OCI-LY7 (cell line): ENCODE results near the gene DNAJC8. TPM values are rescaled to one million over a fixed set of nuclear protein-coding genes. Genes with fewer than 3 reads are reported as not detected.

Experiments used
- BruUV-seq: library from RNA; stranded (reverse); fragments of 400-500 nt; replicated peaks from 2 replicates; lab custom pipeline; 2021; lab: Mats Ljungman, UMichigan
- CTCF ChIA-PET: fragments of 300-600 bp; sonication (Branson Sonifier 250); formaldehyde crosslinking; loops from one replicate; lab custom pipeline; 2022; ENCODE audit warnings: antibody characterized with exemption; ENCODE audit not compliant: unreplicated experiment; lab: Charles Lee
- POLR2A ChIA-PET: fragments of 300-600 bp; sonication (Branson Sonifier 250); formaldehyde crosslinking; loops from one replicate; lab custom pipeline; 2022; ENCODE audit warnings: antibody characterized with exemption; lab: Charles Lee
- DNase-seq: peaks from one replicate; pipeline ENCODE4 v3.0.0-alpha.2; 2015; ENCODE audit warnings: low spot score
- H2AFZ ChIP-seq: fragments of 200-600 bp; sonication (generic), shearing (Covaris generic); 2 replicates; pipeline ENCODE4 v1.6.1; 2014; ENCODE audit warnings: mild to moderate bottlenecking, antibody characterized with exemption, low read length, moderate library complexity
- H3K27ac ChIP-seq: fragments of 200-600 bp; sonication (generic); 2 replicates; pipeline ENCODE4 v1.5.1; 2014; ENCODE audit warnings: mixed run types, low read depth, mild to moderate bottlenecking, moderate library complexity, low read length, inconsistent platforms; ENCODE audit not compliant: poor library complexity, severe bottlenecking
- H3K36me3 ChIP-seq: fragments of 200-600 bp; sonication (generic); 2 replicates; pipeline ENCODE4 v1.6.1; 2014; ENCODE audit warnings: mild to moderate bottlenecking, antibody characterized with exemption, low read length, moderate library complexity, mixed read lengths; ENCODE audit not compliant: insufficient read depth
- H3K4me1 ChIP-seq: fragments of 200-600 bp; sonication (generic); 2 replicates; pipeline ENCODE4 v1.5.1; 2014; ENCODE audit warnings: mild to moderate bottlenecking, low read length; ENCODE audit not compliant: insufficient read depth, poor library complexity, severe bottlenecking
- H3K4me2 ChIP-seq: fragments of 200-600 bp; sonication (generic); 2 replicates; pipeline ENCODE4 v1.6.1; 2014; ENCODE audit warnings: mild to moderate bottlenecking, low read length
- H3K4me3 ChIP-seq: fragments of 200-600 bp; sonication (generic); 2 replicates; pipeline ENCODE4 v1.5.1; 2014; ENCODE audit warnings: mild to moderate bottlenecking, low read depth, low read length; ENCODE audit not compliant: poor library complexity, severe bottlenecking
- H3K79me2 ChIP-seq: fragments of 200-600 bp; sonication (generic); 2 replicates; pipeline ENCODE4 v1.6.1; 2016; ENCODE audit warnings: low read depth, mild to moderate bottlenecking, low read length, moderate library complexity, mixed read lengths; ENCODE audit not compliant: insufficient read depth
- H3K9me2 ChIP-seq: fragments of 200-600 bp; sonication (generic); 2 replicates; pipeline ENCODE4 v1.6.1; 2016; ENCODE audit warnings: mild to moderate bottlenecking, low read length, mixed read lengths; ENCODE audit not compliant: insufficient read depth
- H3K9me3 ChIP-seq: fragments of 200-600 bp; sonication (generic); 2 replicates; pipeline ENCODE4 v1.6.1; 2014; ENCODE audit warnings: mild to moderate bottlenecking, mixed run types, low read length, mixed read lengths
- H4K20me1 ChIP-seq: fragments of 200-600 bp; sonication (generic); 2 replicates; pipeline ENCODE4 v1.6.1; 2014; ENCODE audit warnings: mild to moderate bottlenecking, antibody characterized with exemption, low read length, moderate library complexity, mixed read lengths; ENCODE audit not compliant: insufficient read depth
- CTCF ChIP-seq: fragments of 200-600 bp; sonication (generic); conservative IDR thresholded peaks from 2 replicates; pipeline ENCODE4 v1.5.1; 2014; ENCODE audit warnings: mild to moderate bottlenecking, antibody characterized with exemption, low read length, moderate library complexity, mixed read lengths
- EZH2phosphoT487 ChIP-seq: fragments of 200-600 bp; sonication (generic); IDR thresholded peaks from 2 replicates; pipeline ENCODE4 v1.6.1; 2018; ENCODE audit warnings: low read depth, borderline replicate concordance, mild to moderate bottlenecking, mixed run types, antibody characterized with exemption, low read length, moderate library complexity, mixed read lengths
- intact Hi-C: fragments of 100-400 bp; cut with micrococcal nuclease; formaldehyde crosslinking; loops from one replicate; pipeline ENCODE4 v1.10.0; 2022; ENCODE audit not compliant: unreplicated experiment
- total RNA-seq, 2 experiments: library from RNA; depleted of rRNA in 1 of 2; stranded (reverse); fragments of >200 nt in 1 of 2; shearing (Covaris generic) in 1 of 2; gene quantifications; 2 replicates each; pipeline ENCODE4 v1.2.3, GENCODE V29; 2014 to 2022

DNAJC8 gene
- total RNA-seq, 2 experiments from 2014 or later = 71.1 to 121 TPM

- no peak for TF ChIP-seq CTCF
- no peak for TF ChIP-seq EZH2phosphoT487
- Histone ChIP-seq H3K9me2 (no peaks in the 10 kb centered on the region), H3K4me3 (no peak overlapping the region), H3K4me1 (peaks cover 13% of the 10 kb centered on the region), H2AFZ (no peak overlapping the region), H4K20me1 (peaks cover 11% of the 10 kb centered on the region; the same call in 1 of the 2 replicates), H3K4me2 (no peak overlapping the region), H3K36me3 (no peaks in the 10 kb centered on the region), H3K27ac (no peak overlapping the region), H3K9me3 (no peaks in the 10 kb centered on the region), H3K79me2 (peaks cover 46% of the 10 kb centered on the region)
- intact Hi-C loops = no loop called here
- POLR2A ChIA-PET = interaction anchor here (1.0 to 5.0 kb wide), 2 partner anchors 10 to 16 kb away, joined by 3 to 27 read pairs; no protein-coding TSS in a partner anchor
- CTCF ChIA-PET = no interaction called here
- DNase-seq = no peak
- no TSS peak for BruUV-seq
These were observed 32.7 kb upstream of the DNAJC8 start for GRCh38 chr1:28265577-28265976.

DNA sequence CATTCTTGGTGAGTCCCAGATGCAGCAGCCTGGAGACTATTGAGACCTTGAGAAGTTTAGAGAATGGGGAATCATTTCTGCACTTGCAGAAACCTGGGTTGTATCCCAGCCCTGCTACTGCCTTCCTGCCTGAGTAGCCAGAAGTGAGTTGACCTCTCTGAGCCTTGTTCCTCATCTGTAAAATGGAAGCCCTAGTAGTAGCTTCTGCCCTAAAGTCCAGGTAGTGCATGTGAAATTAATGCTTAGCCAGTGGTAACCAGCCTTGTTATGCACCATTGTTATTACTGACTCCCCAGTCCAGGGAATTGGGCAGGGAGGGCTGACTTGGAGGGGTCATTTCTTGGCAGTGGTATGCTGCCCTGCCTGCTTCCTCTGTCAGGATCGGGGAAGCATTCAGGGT lies 32.1 kb upstream of the DNAJC8 start:
- Histone ChIP-seq H4K20me1 (peaks cover 11% of the 10 kb centered on the region; the same call in 1 of the 2 replicates), H2AFZ (no peak overlapping the region), H3K27ac (no peak overlapping the region), H3K79me2 (peaks cover 52% of the 10 kb centered on the region), H3K4me3 (no peak overlapping the region), H3K4me2 (no peak overlapping the region), H3K9me3 (no peaks in the 10 kb centered on the region), H3K4me1 (peaks cover 14% of the 10 kb centered on the region), H3K9me2 (no peaks in the 10 kb centered on the region), H3K36me3 (no peaks in the 10 kb centered on the region)
- ChIA-PET POLR2A (interaction anchor here (1.0 to 5.0 kb wide), 2 partner anchors 9 to 16 kb away, joined by 3 to 27 read pairs; no protein-coding TSS in a partner anchor), CTCF (no interaction called here)
- intact Hi-C loops = no loop called here
- TF ChIP-seq EZH2phosphoT487 (no peak), CTCF (no peak)
- no TSS peak for BruUV-seq
- no peak for DNase-seq

- H3K4me1 ChIP-seq = peaks cover 24% of the 10 kb centered on the region
These were observed 28.0 kb upstream of the DNAJC8 start for GRCh38 chr1:28260803-28261174.

More at GRCh38 chr1:28260803-28261174, 28.0 kb upstream of the DNAJC8 start:
- Histone ChIP-seq H3K9me2 (no peaks in the 10 kb centered on the region), H2AFZ (no peak overlapping the region), H4K20me1 (peaks cover 4% of the 10 kb centered on the region; the same call in 1 of the 2 replicates), H3K79me2 (peaks cover 39% of the 10 kb centered on the region), H3K4me2 (peak overlapping the region; percentile 97), H3K27ac (no peak overlapping the region), H3K9me3 (no peaks in the 10 kb centered on the region), H3K4me3 (peak overlapping the region; percentile 94), H3K36me3 (no peaks in the 10 kb centered on the region)
- POLR2A ChIA-PET = interaction anchor here (0.6 to 1.8 kb wide), 6 partner anchors 10 to 1396 kb away, joined by 3 to 9 read pairs (median 4); partner anchors contain the start of gene MED18
- intact Hi-C loops = no loop called here
- BruUV-seq = no TSS peak
- DNase-seq = no peak
- TF ChIP-seq CTCF = no peak
- TF ChIP-seq EZH2phosphoT487 = no peak
- CTCF ChIA-PET = interaction anchor here (0.9 to 1.2 kb wide), 2 partner anchors 12 to 321 kb away, joined by 3 to 5 read pairs; no protein-coding TSS in a partner anchor
